Measurements from ENCODE around the gene SEM1. TPM values are rescaled to one million over a fixed set of nuclear protein-coding genes. Genes with fewer than 3 reads are reported as not detected.

The SEM1 gene
- total and polyA plus RNA-seq, 2 of the 4 experiments (the other 2 are of a cell fraction) = 17.2 to 38.0 TPM

GRCh38 chr7:96671854-96672253 is 37.8 kb downstream of the SEM1 start:
- H3K14ac ChIP-seq (replicated peaks; ENCODE audit: low read depth, low read length) = no peak overlapping the region
- H2AFZ ChIP-seq (replicated peaks; ENCODE audit: low read length, poor library complexity) = no peak overlapping the region
- H3K23ac ChIP-seq (ENCODE audit: low read depth, low read length) = no peak overlapping the region
- H2BK20ac ChIP-seq (ENCODE audit: low read depth, low read length) = no peak overlapping the region
- 0 out of 2 replicates have a peak, but pooled peaks cover 1% of the 10 kb centered on the region for H3K36me3 ChIP-seq (ENCODE audit: control insufficient read depth, insufficient read depth, low read length)
- no peak overlapping the region for H3K56ac ChIP-seq (ENCODE audit: extremely low read depth, insufficient read depth, low read length)
- no peak overlapping the region for H4K8ac ChIP-seq (ENCODE audit: low read depth in 2 of 2, low read length in 2 of 2)
- H3K4me3 ChIP-seq (ENCODE audit: insufficient read depth, low read depth, low read length) = no peak overlapping the region
- TF ChIP-seq ELK1 (IDR thresholded peaks at IDR 0.05; ENCODE audit: borderline replicate concordance, low read depth, low read length) = no peak
- no peak for TF ChIP-seq USF2 (IDR thresholded peaks at IDR 0.05; ENCODE audit: low read depth, low read length)
- no peak overlapping the region for H2AK5ac ChIP-seq (ENCODE audit: low read depth, low read length)
- no peaks in the 10 kb centered on the region for H3K27me3 ChIP-seq (ENCODE audit: control insufficient read depth, insufficient read depth, low read length)
- H2BK120ac ChIP-seq (ENCODE audit: low read depth, low read length) = no peak overlapping the region
- H3K4ac ChIP-seq (ENCODE audit: low read depth, low read length) = no peak overlapping the region
- H3K18ac ChIP-seq (ENCODE audit: low read depth, low read length) = no peak overlapping the region
- POLR2A ChIA-PET (ENCODE audit: unreplicated experiment) = no interaction called here
- dilution Hi-C loops (cut with HindIII; ENCODE audit: low sequenced_read_pairs, unreplicated experiment) = no loop called here
- H2AK9ac ChIP-seq (replicated peaks; ENCODE audit: low read depth, low read length, poor library complexity) = no peak overlapping the region
- ATAC-seq (ENCODE audit: low read depth) = no peak
- H3K9me1 ChIP-seq (ENCODE audit: insufficient read depth, low read length) = peaks cover 3% of the 10 kb centered on the region; the same call in 1 of the 2 replicates
- H3K9ac ChIP-seq (ENCODE audit: low read depth, low read length) = no peak overlapping the region
- no peaks in the 10 kb centered on the region for H3K9me3 ChIP-seq (ENCODE audit: control insufficient read depth, insufficient read depth, low read length)
- no peaks in the 10 kb centered on the region for H3K4me1 ChIP-seq (ENCODE audit: control insufficient read depth, insufficient read depth, low read length)
- intact Hi-C loops (cut with micrococcal nuclease) = no loop called here
- CTCF ChIA-PET = interaction anchor here (0.8 kb wide), 1 partner anchor 14 kb away, joined by 3 read pairs; no protein-coding TSS in a partner anchor
- no peaks in the 10 kb centered on the region for H4K20me1 ChIP-seq (ENCODE audit: insufficient read depth, low read length)
- H3K4me2 ChIP-seq (ENCODE audit: low read depth, low read length) = no peak overlapping the region
- no CpG with 5 or more reads among the region's 3 CpGs for WGBS, 2 experiments (ENCODE audit: extremely low coverage in 2 of 2, insufficient read length in 1 of 2)
- H2BK15ac ChIP-seq (ENCODE audit: low read depth, low read length) = no peak overlapping the region
- H2BK5ac ChIP-seq (ENCODE audit: low read depth, low read length, poor library complexity, severe bottlenecking) = no peak overlapping the region
- no TSS peak for BruUV-seq (replicated peaks)
- in situ Hi-C loops (cut with MboI; ENCODE audit: low sequenced_read_pairs) = no loop called here
- no peak overlapping the region for H4K5ac ChIP-seq (ENCODE audit: low read depth, low read length)
- no peaks in the 10 kb centered on the region; a peak in 1 of 4 replicates for H3K79me1 ChIP-seq (ENCODE audit: low read depth in 1 of 2, low read length in 2 of 2)
- no peak overlapping the region for H3K27ac ChIP-seq (ENCODE audit: insufficient read depth, low read length)
- no peak for DNase-seq
- no peak overlapping the region for H4K91ac ChIP-seq (ENCODE audit: insufficient read depth, low read depth, low read length)
